Measurements from ENCODE around the gene MCRS1.
"Not testable (repeated sequence)": the region's sequence is repeated elsewhere in the genome, so short reads cannot be mapped to it uniquely, and the experiment has no call there.

Gene MCRS1

GRCh38 chr12:49518914-49519573 is 48.9 kb downstream of the MCRS1 start:
- no peak for DNase-seq (ENCODE audit: low read depth, low spot score)

- no peak for DNase-seq (ENCODE audit: low read depth, low spot score)
Observed at GRCh38 chr12:49515266-49515665, 52.7 kb downstream of the MCRS1 start.

GRCh38 chr12:49512546-49512945 is 55.4 kb downstream of the MCRS1 start:
- DNase-seq (ENCODE audit: low read depth, low spot score), result no peak

- no peak for DNase-seq (ENCODE audit: low read depth, low spot score)
Observed at GRCh38 chr12:49511410-49511809, 56.5 kb downstream of the MCRS1 start.

GRCh38 chr12:49509681-49510080 is 58.3 kb downstream of the MCRS1 start:
- not testable (repeated sequence) for DNase-seq (ENCODE audit: low read depth, low spot score)

All from ELF-1 (cell line).